Measurements from ENCODE around the gene CACNA1S.

GRCh38 chr1:200990114-200990513 is 122.1 kb downstream of the CACNA1S start:
- TF ChIP-seq, protein P1, sequence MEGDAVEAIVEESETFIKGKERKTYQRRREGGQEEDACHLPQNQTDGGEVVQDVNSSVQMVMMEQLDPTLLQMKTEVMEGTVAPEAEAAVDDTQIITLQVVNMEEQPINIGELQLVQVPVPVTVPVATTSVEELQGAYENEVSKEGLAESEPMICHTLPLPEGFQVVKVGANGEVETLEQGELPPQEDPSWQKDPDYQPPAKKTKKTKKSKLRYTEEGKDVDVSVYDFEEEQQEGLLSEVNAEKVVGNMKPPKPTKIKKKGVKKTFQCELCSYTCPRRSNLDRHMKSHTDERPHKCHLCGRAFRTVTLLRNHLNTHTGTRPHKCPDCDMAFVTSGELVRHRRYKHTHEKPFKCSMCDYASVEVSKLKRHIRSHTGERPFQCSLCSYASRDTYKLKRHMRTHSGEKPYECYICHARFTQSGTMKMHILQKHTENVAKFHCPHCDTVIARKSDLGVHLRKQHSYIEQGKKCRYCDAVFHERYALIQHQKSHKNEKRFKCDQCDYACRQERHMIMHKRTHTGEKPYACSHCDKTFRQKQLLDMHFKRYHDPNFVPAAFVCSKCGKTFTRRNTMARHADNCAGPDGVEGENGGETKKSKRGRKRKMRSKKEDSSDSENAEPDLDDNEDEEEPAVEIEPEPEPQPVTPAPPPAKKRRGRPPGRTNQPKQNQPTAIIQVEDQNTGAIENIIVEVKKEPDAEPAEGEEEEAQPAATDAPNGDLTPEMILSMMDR (IDR thresholded peaks at IDR 0.05; ENCODE audit: insufficient read depth, low read depth, low read length): no peak
- TF ChIP-seq EZH2 (IDR thresholded peaks at IDR 0.05; ENCODE audit: insufficient read depth, low read length): no peak

Measured in astrocyte (in vitro differentiated cells and primary cell).